GM12878 (cell line): ENCODE measurements around the gene ANKRD55. TPM values are rescaled to one million over a fixed set of nuclear protein-coding genes. Genes with fewer than 3 reads are reported as not detected.
A peak's percentile ranks its signal among the peaks of the same experiment; 100 is the strongest.

Source experiments
- BACH1 ChIP-seq: fragments of 450-650 bp; IDR thresholded peaks from 2 replicates; pipeline ENCODE4 v1.6.1; 2017; ENCODE audit warnings: mild to moderate bottlenecking, borderline replicate concordance
- BRCA1 ChIP-seq: IDR thresholded peaks from 2 replicates; pipeline ENCODE4 v1.6.1; 2011; ENCODE audit warnings: low read depth, low read length, improper control_type of control experiment
- ETV6 ChIP-seq, 2 experiments: fragments of 450-650 bp in 1 of 2; IDR thresholded peaks in 1 of 2; conservative IDR thresholded peaks in 1 of 2; 2 replicates each; pipeline ENCODE4 v1.6.1; 2014; ENCODE audit warnings: antibody characterized with exemption in 1 of 2, borderline replicate concordance in 1 of 2, low read depth in 1 of 2, mild to moderate bottlenecking in 1 of 2, moderate library complexity in 1 of 2
- FOS ChIP-seq: IDR thresholded peaks from 3 replicates; pipeline ENCODE4 v1.6.1; 2011; ENCODE audit warnings: borderline replicate concordance; ENCODE audit not compliant: insufficient read length; ENCODE audit errors: extremely low read depth
- GABPA ChIP-seq: IDR thresholded peaks from 2 replicates; pipeline ENCODE4 v1.6.1; 2014; ENCODE audit warnings: antibody characterized with exemption, low read depth, mild to moderate bottlenecking, inconsistent platforms
- GATAD2B ChIP-seq: fragments of 450-650 bp; conservative IDR thresholded peaks from 2 replicates; pipeline ENCODE4 v1.6.1; 2017; ENCODE audit warnings: low read depth, mild to moderate bottlenecking, moderate library complexity
- HDAC2 ChIP-seq: fragments of 200-600 bp; sonication (generic); IDR thresholded peaks from 2 replicates; pipeline ENCODE4 v1.6.1; 2017
- IRF4 ChIP-seq: IDR thresholded peaks from 2 replicates; pipeline ENCODE4 v1.6.1; 2011; ENCODE audit warnings: low read depth, low read length
- MTA2 ChIP-seq: fragments of 450-650 bp; IDR thresholded peaks from 2 replicates; pipeline ENCODE4 v1.6.1; 2016; ENCODE audit warnings: low read depth, mild to moderate bottlenecking, moderate library complexity
- NFYA ChIP-seq: IDR thresholded peaks from 2 replicates; pipeline ENCODE4 v1.6.1; 2011; ENCODE audit warnings: low read depth, mild to moderate bottlenecking, low read length, improper control_type of control experiment, borderline replicate concordance
- NRF1 ChIP-seq: conservative IDR thresholded peaks from 2 replicates; pipeline ENCODE4 v1.6.1; 2011; ENCODE audit warnings: mild to moderate bottlenecking, low read depth, low read length, improper control_type of control experiment
- POU2F2 ChIP-seq: IDR thresholded peaks from 3 replicates; pipeline ENCODE4 v1.6.1; 2011; ENCODE audit warnings: low read depth, mild to moderate bottlenecking, low read length, borderline replicate concordance
- RBBP5 ChIP-seq: fragments of 200-600 bp; sonication (generic); conservative IDR thresholded peaks from 2 replicates; pipeline ENCODE4 v1.6.1; 2016
- RELB ChIP-seq: fragments of 450-650 bp; IDR thresholded peaks from 2 replicates; pipeline ENCODE4 v1.6.1; 2017; ENCODE audit warnings: low read depth, mild to moderate bottlenecking, moderate library complexity
- TAF1 ChIP-seq: IDR thresholded peaks from 2 replicates; pipeline ENCODE4 v1.6.1; 2011; ENCODE audit warnings: mild to moderate bottlenecking, low read depth, low read length, borderline replicate concordance
- TCF7 ChIP-seq: IDR thresholded peaks from 2 replicates; pipeline ENCODE4 v1.6.1; 2014; ENCODE audit warnings: antibody characterized with exemption, borderline replicate concordance
- ZNF687 ChIP-seq: fragments of 450-650 bp; IDR thresholded peaks from 2 replicates; pipeline ENCODE4 v1.6.1; 2017; ENCODE audit warnings: mild to moderate bottlenecking, moderate library complexity
- polyA plus RNA-seq, 11 experiments: library from polyadenylated mRNA; depleted of rRNA in 4 of 11; unstranded in 6 of 11; stranded (reverse) in 5 of 11; fragments of >200 nt; fragmentation: Nextera tagmentation in 4 of 11; fragmentation: Illumina TruSeq in 1 of 11; extraction: Ambion mirVana in 4 of 11; extraction: Trizol in 1 of 11; gene quantifications; 1 replicate in 1 of 11; 2 replicates in 10 of 11; pipeline versions ENCODE4 v1.2.1 to v1.2.3, GENCODE V29; 2011 to 2016; ENCODE audit warnings: inconsistent platforms in 2 of 11, missing spikeins in 2 of 11, low read depth in 1 of 11
- total RNA-seq, 4 experiments: library from RNA; depleted of rRNA in 3 of 4; stranded (reverse); fragments of >200 nt in 3 of 4; fragmentation: Illumina TruSeq in 1 of 4; extraction: Trizol in 1 of 4; gene quantifications; 2 replicates each; pipeline versions ENCODE4 v1.2.1 to v1.2.3, GENCODE V29; 2013 to 2021
- TF ChIP-seq, protein P1 (sequence below): IDR thresholded peaks from 2 replicates; pipeline ENCODE4 v1.6.1; 2012; ENCODE audit warnings: improper control_type of control experiment, low read depth, low read length; ENCODE audit not compliant: insufficient replicate concordance
- TF ChIP-seq, protein P2 (sequence below): fragments of 450-650 bp; IDR thresholded peaks from 2 replicates; pipeline ENCODE4 v1.6.1; 2017; ENCODE audit warnings: borderline replicate concordance

The ANKRD55 gene
- total and polyA plus RNA-seq, 10 of the 15 experiments (the other 5 are each of a cell fraction or from before 2014, with no cell fraction given), result 0.04 TPM; not detected in 9

- TF ChIP-seq, protein P1, sequence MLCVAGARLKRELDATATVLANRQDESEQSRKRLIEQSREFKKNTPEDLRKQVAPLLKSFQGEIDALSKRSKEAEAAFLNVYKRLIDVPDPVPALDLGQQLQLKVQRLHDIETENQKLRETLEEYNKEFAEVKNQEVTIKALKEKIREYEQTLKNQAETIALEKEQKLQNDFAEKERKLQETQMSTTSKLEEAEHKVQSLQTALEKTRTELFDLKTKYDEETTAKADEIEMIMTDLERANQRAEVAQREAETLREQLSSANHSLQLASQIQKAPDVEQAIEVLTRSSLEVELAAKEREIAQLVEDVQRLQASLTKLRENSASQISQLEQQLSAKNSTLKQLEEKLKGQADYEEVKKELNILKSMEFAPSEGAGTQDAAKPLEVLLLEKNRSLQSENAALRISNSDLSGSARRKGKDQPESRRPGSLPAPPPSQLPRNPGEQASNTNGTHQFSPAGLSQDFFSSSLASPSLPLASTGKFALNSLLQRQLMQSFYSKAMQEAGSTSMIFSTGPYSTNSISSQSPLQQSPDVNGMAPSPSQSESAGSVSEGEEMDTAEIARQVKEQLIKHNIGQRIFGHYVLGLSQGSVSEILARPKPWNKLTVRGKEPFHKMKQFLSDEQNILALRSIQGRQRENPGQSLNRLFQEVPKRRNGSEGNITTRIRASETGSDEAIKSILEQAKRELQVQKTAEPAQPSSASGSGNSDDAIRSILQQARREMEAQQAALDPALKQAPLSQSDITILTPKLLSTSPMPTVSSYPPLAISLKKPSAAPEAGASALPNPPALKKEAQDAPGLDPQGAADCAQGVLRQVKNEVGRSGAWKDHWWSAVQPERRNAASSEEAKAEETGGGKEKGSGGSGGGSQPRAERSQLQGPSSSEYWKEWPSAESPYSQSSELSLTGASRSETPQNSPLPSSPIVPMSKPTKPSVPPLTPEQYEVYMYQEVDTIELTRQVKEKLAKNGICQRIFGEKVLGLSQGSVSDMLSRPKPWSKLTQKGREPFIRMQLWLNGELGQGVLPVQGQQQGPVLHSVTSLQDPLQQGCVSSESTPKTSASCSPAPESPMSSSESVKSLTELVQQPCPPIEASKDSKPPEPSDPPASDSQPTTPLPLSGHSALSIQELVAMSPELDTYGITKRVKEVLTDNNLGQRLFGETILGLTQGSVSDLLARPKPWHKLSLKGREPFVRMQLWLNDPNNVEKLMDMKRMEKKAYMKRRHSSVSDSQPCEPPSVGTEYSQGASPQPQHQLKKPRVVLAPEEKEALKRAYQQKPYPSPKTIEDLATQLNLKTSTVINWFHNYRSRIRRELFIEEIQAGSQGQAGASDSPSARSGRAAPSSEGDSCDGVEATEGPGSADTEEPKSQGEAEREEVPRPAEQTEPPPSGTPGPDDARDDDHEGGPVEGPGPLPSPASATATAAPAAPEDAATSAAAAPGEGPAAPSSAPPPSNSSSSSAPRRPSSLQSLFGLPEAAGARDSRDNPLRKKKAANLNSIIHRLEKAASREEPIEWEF, result peak; percentile 93
- no peak for TF ChIP-seq NRF1
- TF ChIP-seq FOS, result no peak
- no peak for TF ChIP-seq GABPA
- no peak for TF ChIP-seq TAF1
- TF ChIP-seq IRF4, result peak; percentile 91
- TF ChIP-seq HDAC2, result no peak
- peak; percentile 24; the same call in 1 of the 2 replicates for TF ChIP-seq RELB
- no peak for TF ChIP-seq RBBP5
- no peak for TF ChIP-seq TCF7
- peak; percentile 55; the same call in 1 of the 3 replicates for TF ChIP-seq POU2F2
- TF ChIP-seq ETV6 (conservative IDR thresholded peaks at IDR 0.05 in 1 of 2, IDR thresholded peaks at IDR 0.05 in 1 of 2; ENCODE audit: borderline replicate concordance in 1 of 2, low read depth in 1 of 2), result no peak
- no peak for TF ChIP-seq BRCA1
- no peak for TF ChIP-seq NFYA
- TF ChIP-seq BACH1, result no peak
- no peak for TF ChIP-seq ZNF687
- peak; percentile 95 for TF ChIP-seq MTA2
- TF ChIP-seq, protein P2, sequence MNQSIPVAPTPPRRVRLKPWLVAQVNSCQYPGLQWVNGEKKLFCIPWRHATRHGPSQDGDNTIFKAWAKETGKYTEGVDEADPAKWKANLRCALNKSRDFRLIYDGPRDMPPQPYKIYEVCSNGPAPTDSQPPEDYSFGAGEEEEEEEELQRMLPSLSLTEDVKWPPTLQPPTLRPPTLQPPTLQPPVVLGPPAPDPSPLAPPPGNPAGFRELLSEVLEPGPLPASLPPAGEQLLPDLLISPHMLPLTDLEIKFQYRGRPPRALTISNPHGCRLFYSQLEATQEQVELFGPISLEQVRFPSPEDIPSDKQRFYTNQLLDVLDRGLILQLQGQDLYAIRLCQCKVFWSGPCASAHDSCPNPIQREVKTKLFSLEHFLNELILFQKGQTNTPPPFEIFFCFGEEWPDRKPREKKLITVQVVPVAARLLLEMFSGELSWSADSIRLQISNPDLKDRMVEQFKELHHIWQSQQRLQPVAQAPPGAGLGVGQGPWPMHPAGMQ, result no peak
- peak; percentile 72; the same call in 1 of the 2 replicates for TF ChIP-seq GATAD2B
These were observed 168.1 kb downstream of the ANKRD55 start (continued) for GRCh38 chr5:56064984-56065383.
